GM18867 (cell line): Measurements from ENCODE around the gene ATP11C.
"Not testable (repeated sequence)": the region's sequence is repeated elsewhere in the genome, so short reads cannot be mapped to it uniquely, and the experiment has no call there.

ENCODE experiments used
- ATAC-seq: cut with Tn5 transposase; IDR thresholded peaks from one replicate; pipeline ENCODE4 v1.9.1; 2021; ENCODE audit warnings: mild to moderate bottlenecking, moderate library complexity; ENCODE audit not compliant: unreplicated experiment

The ATP11C gene

DNA sequence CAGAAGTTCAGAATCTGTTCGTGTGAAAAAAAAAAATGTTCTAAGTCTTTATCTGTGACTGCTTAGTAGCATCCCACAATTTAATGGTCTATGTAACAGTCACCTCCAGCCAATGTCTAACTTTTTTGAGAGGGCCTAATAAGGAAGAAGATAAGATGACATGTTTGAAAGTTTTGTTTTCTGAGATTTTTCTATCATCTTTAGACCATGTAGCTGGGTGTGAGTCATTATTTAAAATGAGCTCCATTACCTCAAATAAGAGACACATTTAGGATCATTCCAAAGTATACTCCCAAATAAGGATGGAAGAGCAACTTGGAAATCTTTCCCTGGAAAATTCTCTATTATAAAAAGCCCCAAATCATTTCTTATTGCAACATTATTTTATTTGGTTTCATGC is 196.7 kb downstream of the ATP11C start:
- ATAC-seq = no peak

DNA sequence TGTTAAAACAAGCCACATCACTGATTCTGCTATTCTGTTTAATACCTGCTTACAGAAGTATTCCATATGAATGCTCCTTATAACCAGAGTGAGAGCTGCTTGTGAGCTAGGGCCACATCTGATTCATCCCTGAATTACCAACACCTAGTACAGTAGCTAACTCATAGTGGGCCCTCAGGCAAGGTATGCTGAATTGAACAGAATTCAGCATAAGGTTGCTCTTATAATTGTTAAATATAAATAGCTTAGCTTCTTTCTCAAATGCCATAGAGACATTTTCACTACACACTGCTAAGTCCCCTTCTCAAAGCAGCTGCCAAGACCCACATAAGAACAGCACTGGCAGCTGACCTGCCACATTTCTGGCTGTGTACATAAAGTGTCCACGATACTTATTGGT is 197.9 kb downstream of the ATP11C start:
- ATAC-seq = no peak

DNA sequence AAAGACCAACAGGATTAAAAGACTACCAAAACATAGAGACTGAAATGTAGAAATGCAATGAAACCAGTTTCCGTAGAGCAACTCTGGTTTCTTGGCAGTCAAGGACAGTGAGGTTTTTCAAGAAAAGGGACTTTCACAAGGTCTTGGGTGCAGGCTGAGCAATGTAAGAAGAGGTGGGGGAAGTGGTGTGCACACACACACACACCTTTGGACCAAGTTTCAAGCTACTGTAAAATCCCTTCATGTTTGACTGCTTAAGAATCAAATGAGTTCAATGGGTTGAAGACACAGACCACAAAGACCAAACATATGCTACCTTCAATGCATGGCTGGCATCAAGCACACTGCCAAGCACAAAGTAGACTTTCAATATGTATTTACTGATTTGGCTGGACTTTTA is 207.1 kb downstream of the ATP11C start:
- peak; percentile 88 for ATAC-seq

DNA sequence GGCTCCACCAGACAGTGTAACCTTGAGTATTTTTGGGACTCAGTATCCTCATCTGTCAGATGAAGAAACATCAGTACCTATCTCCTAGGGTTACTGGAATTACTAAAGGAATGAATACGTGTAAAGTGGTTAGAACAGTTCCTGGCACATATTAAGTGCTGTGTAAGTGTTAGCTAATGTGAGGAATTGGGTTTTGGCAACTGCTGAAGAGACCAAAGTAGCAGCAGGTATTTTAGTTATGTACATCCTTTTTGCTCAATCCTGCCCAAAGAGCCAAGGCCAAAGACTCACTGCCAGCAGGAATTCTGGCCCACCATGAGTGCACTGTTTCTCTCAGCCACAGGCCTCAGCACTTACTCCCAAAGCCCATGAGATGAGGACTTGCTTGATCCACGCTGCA is 208.2 kb downstream of the ATP11C start:
- ATAC-seq = no peak

DNA sequence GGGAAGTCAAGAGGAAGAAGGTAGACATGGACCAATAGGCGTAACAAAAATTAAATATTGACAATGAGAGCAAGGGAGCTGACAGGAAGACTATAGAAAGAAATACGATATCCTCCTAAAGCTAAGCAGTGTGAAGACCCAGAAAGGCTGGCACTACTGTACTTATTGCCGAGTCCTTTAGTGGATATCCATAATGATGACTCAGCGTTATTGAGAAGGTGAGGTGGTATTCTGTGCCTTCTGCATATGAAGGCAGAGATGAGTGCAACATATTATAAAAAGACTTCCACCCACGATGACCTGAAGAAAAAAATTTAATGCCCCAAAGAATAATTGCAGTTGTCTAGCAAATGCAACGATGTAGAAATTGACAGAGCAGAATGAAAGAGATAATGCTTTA is 211.9 kb downstream of the ATP11C start:
- ATAC-seq = no peak

DNA sequence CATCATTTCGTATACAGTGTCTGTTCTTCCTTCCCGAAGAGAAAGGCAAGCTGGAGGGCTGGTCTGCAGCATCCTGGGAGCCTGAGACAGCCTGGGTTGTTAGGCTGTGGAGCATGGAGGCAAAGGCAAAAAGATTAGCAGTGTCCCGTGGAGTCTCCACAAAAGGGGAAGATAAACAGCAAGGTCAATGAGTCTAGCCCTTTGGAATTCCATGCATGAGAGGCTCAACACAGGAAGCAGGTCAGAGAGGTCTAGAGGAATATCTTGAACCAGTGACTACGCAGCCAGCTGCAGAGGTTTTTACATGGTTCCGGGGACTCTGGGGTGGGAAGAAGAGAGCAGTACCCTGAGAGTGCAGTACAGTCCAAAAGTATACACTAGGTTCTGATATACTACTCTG is 212.7 kb downstream of the ATP11C start:
- no peak for ATAC-seq

DNA sequence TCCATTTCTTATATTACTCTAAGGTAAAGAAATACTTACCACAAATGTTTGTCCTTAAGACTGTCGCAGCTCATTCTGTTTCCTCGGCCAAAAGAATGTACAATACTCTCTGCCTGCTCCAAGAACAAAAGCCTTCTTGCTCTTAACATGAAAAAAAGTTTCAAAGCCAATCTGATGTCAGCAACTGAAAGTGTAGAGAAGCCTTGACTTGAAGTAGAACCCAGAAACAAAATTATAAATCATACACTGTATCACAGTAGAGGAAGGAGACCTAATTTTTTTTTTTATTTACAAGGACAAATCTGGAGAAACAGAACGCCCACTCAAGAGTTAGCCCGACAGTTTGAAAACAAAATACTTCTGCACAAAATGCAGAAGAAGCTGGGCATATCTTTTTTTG is 224.8 kb downstream of the ATP11C start, which contains the start of gene MCF2:
TSS of gene MCF2 (minus strand) at position 101 of the 400 bp plus-strand sequence. CDS start 56,423 bp downstream, outside the sequence.
- ATAC-seq = no peak

DNA sequence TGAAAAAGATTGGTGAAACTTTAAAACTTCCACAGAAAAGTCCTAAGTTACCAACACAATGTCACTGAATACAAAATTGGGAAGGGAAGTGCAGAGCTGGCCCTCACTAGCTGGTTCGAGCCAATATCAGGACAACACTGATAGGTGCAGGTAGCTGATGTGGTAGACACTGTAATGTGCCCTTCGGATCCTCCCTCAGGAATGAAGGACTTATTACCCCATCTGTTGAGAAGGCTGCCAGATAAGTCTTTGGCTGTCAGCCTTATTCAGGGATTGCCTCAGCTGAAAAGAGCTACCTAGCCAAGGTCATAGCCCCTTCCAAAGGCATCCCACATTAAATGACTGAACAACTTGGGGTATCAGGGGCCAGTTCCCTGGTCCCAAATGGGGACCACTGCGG is 230.2 kb downstream of the ATP11C start:
- no peak for ATAC-seq

DNA sequence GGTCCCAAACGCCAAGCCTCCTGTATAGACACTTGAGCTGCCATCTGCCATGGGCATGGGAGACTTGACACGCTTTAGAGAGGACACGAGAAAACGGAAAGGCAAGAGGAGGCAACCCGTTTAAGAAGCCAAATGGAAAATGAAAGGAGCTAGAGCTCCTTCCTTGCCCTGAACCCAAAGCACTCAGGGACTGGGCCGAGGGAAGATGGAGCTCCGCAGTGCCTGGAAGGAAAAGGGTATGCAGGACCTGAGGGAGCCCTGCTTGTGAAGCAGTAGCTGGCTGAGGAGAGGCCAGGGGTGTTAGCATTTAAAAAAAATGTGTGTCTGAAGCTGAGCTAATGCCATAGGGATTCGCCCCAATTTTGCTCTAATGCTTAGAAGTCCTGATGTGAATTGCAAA is 239.9 kb downstream of the ATP11C start:
- ATAC-seq = no peak

DNA sequence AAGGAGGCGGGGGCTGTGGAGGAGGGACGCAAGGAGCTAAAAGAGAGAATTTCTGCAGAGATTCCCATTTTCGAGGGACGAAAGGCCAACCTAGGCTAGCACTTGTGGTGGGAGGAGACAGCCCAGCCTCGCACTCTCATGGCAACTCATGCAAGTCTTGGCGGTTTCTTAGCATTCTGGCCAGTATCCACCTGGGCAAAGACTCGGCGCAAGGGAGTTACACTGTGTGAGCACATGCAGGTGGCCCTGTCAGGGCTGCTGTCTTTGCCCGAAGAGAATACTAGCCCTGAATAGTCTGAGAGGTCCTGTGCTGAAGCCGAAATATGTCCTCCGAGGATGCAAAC is 240.4 kb downstream of the ATP11C start:
- ATAC-seq = no peak

DNA sequence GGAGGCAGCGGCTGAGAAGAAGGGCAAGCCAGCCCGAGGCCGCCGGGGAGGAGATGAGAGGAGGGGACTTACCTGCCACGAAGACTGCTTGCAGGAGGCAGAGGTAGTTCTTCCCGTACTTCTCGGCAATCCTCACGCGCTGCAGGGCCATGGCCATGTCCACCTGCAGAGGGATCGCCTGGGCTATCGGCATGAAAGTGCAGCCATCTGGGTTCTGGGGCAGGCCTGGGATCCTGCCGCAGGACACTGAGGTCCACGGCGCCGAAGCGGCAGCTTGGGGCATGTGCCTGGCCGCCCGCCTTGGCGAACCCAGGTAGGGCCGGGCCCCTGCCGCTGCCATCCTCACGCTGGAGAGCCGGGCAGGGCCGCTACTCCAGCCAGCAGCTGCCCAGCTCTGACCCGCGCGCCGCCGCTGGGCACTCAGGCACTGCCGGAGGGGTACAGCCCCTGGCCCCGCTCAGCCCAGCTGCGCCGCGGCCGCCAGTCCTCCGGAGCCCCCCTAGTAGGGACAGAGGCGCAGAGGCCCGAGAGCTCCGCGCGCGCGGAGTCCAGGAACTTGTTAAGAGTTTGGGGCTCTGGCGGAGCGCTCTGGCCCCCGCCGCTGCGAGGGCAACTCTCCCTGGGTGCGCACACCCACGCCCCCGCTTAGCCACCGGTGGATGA is 240.9 kb downstream of the ATP11C start:
- ATAC-seq = no peak

DNA sequence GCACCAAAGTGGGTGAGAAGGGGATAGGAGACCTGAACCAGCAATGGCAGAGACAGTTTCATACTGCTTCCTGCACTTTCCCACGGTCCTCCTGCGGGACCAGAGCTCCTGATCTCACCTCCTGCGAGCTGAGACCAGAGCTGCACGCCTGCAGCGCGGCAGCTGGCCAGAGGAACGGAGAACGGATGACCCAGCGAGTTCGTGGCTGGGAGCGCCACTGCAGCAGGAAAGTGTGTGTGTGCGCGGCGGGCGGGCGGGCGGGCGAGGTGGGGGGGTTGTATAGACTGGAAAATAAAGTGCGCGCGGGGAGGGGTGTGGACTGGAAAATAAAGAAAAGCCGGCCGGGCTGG is 241.4 kb downstream of the ATP11C start:
- ATAC-seq = no peak

DNA sequence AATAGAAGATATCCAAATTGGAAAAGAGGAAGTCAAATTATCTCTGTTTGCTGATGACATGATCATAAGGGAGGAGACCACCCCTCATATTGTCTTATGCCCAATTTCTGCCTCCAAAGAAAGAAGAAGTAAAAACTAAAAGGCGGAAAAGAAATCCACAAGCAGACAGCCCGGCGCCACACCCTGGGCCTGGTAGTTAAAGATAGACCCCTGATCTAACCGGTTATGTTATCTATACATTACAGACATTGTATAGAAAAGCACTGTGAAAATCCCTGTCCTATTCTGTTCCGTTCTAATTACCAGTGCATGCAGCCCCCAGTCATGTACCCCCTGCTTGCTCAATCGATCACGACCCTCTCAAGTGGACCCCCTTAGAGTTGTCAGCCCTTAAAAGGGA is 247.7 kb downstream of the ATP11C start:
- ATAC-seq = not testable (repeated sequence)

DNA sequence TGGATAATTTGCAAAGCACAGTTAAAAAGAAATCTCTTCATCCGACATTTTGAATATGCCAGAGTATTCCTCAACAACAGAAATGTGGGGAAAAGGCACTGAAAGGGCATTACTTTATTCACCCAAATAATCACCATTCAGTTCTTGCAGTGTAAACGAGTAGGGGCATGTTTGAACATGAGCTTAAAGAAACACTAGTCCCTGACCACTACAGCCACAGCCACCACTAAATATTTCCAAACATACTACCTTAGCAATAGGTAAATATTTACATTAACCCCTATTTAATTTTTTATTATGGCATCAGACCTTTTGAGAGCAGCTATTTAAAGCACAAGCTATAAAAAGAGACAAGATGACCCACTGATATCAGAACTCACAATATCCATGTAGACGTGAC is 252.5 kb downstream of the ATP11C start:
- ATAC-seq = no peak
